ENCODE measurements around the gene HNMT.

- no peak for TF ChIP-seq YY1 (tag by site-specific recombination; IDR thresholded peaks at IDR 0.05)
- TF ChIP-seq, protein P1, sequence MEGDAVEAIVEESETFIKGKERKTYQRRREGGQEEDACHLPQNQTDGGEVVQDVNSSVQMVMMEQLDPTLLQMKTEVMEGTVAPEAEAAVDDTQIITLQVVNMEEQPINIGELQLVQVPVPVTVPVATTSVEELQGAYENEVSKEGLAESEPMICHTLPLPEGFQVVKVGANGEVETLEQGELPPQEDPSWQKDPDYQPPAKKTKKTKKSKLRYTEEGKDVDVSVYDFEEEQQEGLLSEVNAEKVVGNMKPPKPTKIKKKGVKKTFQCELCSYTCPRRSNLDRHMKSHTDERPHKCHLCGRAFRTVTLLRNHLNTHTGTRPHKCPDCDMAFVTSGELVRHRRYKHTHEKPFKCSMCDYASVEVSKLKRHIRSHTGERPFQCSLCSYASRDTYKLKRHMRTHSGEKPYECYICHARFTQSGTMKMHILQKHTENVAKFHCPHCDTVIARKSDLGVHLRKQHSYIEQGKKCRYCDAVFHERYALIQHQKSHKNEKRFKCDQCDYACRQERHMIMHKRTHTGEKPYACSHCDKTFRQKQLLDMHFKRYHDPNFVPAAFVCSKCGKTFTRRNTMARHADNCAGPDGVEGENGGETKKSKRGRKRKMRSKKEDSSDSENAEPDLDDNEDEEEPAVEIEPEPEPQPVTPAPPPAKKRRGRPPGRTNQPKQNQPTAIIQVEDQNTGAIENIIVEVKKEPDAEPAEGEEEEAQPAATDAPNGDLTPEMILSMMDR (tag by site-specific recombination; IDR thresholded peaks at IDR 0.05): no peak
Observed at GRCh38 chr2:137960223-137960622, 4.0 kb upstream of the HNMT start.
